HG03066 (cell line): ENCODE measurements around the gene CCDC92.

ENCODE experiments used
- ATAC-seq: cut with Tn5 transposase; IDR thresholded peaks from one replicate; pipeline ENCODE4 v1.9.1; 2021; ENCODE audit warnings: low read depth; ENCODE audit not compliant: unreplicated experiment

CCDC92 gene

GRCh38 chr12:123972457-123973401 lies at the start of gene CCDC92, which contains the start of gene ZNF664:
TSS of gene CCDC92 (minus strand) at chr12:123972831. CDS start at chr12:123944305, 28,526 bp downstream.
TSS of gene ZNF664 (plus strand) at chr12:123973215. CDS start at chr12:124012145, 38,930 bp downstream.
- ATAC-seq: peak; percentile 72

- no peak for ATAC-seq
These were observed 49.5 kb upstream of the CCDC92 start for GRCh38 chr12:124022161-124022560.

DNA sequence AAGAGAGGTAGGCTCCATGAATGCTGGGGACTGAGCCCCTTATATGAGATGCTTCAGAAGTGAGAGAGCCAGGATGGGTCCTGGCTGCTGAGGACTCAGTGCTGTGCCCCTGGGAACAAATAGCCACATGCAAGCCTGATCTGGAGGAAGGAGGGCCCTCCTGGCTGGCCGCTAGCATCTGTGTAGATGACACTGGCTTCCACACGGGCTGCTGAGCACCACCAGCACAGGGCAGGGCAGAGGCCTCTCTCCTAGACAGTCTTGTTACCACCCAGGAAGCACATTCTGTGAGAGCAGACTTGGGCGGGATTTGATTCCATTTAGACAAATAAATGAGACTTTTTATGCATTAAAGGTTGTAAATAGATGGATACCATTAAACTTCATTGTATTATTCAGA lies 48.4 kb upstream of the CCDC92 start:
- no peak for ATAC-seq

DNA sequence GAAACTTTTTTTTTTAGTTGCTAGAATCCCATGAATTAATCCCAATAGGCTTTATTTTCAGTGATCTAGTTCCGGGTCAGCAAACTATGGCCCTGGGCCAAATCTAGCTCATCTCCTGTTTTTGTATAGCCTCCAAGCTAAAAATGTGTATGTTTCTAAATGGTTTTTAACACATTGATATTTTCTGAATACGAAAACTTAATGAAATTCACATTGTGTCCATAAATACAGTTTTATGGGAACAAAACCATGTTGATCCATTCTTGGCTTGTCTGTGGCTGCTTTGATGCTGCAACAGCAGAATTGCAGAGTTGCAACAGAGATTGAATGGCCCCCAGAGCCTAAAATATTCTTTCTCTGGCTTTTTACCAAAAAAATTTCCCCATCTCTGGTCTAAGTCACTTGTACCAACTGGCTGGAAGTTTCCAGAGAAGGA lies 47.9 kb upstream of the CCDC92 start:
- no peak for ATAC-seq

GRCh38 chr12:124019115-124019514 lies 46.5 kb upstream of the CCDC92 start:
- no peak for ATAC-seq

- ATAC-seq: no peak
These were observed 45.9 kb upstream of the CCDC92 start for GRCh38 chr12:124018539-124018938.

DNA sequence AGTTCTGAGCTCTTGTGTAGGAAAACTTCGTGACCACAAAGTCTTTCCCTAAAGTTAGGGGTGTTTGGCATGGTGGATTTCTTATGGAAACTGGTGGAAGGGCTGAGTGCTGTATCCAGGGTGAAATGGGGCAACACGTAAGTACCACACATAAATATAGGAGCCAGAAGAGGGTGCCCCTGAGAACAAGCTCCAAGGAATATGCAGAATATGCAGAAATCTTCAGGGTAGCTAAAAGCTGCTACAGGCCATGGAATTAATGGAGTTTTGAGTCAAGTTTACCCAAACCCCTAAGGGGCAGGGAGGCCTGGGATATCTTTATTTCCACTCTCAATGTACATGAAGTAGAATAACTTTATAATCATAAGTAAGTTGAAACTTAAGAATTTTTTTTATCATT lies 44.4 kb upstream of the CCDC92 start:
- ATAC-seq: no peak

GRCh38 chr12:124015494-124016461 lies 43.1 kb upstream of the CCDC92 start:
- no peak for ATAC-seq

- ATAC-seq: no peak
These were observed 40.4 kb upstream of the CCDC92 start for GRCh38 chr12:124013073-124013472.

- ATAC-seq: no peak
These were observed 38.9 kb upstream of the CCDC92 start for GRCh38 chr12:124011435-124012115.

DNA sequence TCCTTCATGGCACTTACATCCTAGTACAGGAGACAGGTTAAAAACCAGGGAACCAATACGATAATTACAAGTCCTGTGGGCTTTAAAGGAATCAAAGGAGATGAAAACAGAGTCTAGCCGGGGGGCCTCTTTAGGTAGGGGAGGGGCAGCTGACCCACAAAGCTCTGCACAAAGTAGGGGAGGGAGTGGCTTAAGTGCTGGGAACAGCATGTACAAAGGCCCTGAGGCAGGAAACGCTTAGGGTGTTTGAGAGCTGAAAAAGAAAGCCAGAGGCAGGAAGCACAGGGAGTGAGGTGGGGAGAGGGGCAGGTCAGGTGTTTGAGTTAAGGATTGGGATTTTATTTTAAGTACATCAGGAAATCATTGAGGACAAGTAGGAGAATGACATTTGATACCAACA lies 38.1 kb upstream of the CCDC92 start:
- no peak for ATAC-seq

DNA sequence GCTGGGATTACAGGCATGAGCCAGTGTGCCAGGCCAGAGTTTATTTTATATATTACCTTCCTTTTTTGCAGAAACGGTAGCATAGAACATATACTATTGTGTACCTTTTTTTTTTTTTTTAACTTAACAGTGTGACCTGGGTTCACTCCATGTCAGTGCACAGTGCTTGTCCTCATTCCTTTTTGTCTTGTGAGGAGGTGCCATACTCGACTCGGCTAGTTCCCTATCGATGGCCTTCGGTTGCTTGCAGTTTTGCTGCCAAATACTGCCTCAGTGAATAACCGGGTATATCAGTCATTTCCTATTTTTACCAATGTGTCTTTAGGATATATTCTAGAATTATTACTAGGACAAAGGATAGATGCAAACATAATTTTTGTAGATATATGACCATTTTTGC lies 37.1 kb upstream of the CCDC92 start:
- no peak for ATAC-seq

- ATAC-seq: no peak
These were observed 36.0 kb upstream of the CCDC92 start for GRCh38 chr12:124008595-124008994.

DNA sequence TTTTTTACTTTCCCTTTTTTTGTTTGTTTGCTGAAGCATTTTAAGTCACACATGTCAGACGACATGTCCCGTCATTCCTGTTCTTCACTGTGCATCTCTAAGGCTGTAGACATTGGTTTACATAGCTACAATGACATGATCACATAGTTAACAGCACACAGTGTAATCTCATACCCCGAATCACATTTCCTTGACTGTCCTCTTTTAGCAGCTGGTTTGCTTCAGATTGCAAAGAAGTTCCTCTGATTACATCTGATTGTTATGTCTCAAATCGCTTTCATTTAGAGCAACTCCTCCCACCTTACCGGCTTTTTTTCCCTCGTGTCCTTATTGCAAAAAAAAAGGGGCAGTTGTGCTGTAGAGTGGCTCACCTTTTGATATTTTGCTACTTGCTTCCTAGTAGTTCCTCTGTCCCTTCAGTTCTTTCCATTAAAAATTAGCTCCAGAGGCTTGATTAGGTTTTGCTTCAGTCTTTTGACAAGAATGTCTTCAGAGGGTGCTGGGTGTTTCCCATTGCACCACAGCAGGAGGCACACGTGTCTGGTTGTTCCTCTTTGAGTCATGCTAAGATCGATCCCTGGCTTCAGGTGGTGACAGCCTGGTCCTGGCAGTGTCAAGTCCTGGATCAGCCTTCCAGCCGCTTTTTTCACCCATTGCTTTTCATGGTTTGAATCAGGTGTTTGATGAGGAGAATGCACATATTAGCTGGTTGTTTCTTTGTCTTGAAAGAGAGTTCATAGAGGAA lies 35.4 kb upstream of the CCDC92 start:
- no peak for ATAC-seq

- no peak for ATAC-seq
These were observed 34.4 kb upstream of the CCDC92 start for GRCh38 chr12:124006846-124007713.

DNA sequence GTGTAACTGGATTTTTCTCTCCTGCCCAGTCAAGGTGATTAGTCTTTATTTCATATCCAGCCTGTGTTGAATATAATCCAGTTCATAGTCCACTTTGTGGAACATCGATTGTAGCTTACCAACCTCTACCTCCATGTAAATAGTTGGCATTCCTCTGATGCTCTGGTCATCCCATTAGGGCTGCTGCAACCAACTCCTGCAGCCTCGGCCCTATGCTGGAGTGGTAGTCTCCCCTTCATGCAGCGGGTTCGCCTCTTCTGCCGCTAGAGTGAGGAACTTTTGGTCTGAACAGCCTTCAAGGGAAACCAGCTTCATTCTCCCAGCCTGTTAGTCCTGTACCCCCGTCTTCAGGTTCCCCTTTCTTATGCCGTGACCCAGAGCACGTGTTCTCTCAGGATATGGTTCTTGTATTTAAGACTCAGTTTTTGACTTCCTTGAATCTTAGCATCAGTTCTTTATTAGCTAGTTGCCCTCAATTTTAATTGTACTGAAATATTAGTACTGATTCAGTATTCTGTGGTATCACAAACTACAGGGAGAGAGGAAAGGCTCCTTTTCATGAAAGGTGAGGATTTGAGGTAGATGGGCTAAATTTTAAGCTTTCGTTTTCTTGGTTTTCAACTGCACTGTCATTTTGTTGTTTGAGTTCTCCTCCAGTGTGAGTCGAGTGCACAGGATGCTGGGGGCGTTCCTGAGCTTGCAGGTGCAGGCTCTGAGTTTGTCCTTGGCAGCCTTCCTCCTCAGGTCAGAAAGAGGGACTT lies 33.6 kb upstream of the CCDC92 start:
- no peak for ATAC-seq

DNA sequence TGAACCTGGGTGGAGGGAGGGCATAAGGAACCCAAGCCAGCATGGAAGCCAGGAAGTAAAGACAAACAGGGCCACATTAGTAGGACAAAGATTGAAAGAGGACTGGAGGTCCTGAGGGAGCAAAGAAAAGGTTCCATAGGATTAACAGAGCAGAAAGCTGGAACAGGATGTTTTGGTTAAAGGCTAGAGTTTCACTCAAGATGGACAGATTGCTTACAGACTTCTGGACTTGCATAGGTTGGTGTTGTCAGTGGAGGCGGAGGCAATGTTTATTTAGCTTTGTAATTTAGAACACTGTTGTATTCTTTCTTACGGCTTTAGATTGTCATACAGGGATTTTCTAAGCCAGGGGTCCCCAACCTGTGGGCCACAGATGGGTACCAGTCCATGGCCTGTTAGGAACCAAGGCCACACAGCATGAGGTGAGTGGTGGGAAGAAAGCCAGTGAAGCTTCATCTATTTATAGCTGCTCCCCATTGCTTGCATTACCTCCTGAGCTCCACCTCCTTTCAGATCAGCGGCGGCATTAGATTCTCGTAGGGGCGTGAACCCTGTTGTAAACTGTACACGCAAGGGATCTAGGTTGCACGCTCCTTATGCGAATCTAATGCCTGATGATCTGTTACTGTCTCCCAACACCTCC lies 31.7 kb upstream of the CCDC92 start:
- no peak for ATAC-seq

DNA sequence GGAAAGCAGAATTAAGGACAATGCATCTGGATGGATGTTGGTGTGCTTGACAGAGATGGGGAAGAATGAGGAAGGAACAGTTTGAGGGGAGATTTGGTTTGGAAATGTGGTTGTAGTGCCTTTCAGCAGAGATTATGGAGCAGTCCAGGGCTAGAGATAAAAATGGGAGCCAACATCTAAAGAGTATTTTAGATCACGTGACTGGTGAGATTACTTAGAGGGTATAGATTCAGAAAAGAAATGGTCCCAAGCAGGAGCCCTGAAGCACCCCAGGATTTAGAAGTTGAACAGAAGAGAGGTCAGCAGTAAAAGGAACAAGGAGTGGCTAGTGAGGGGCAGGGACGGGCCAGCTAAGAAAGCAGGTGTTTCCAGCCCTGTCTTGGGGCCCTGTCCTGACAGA lies 30.0 kb upstream of the CCDC92 start:
- no peak for ATAC-seq
